OCI-LY3 (cell line): ENCODE data around the gene VEZT.

Experiments
- H2AFZ ChIP-seq: fragments of 200-600, 300-600 bp; shearing (Covaris generic); 2 replicates; pipeline ENCODE4 v1.6.0; 2014; ENCODE audit warnings: antibody characterized with exemption, low read depth, low read length
- H3K27ac ChIP-seq: fragments of 200-600, 300-600 bp; sonication (generic); 2 replicates; pipeline ENCODE4 v1.5.1; 2014; ENCODE audit warnings: mild to moderate bottlenecking, low read length, moderate library complexity, mixed read lengths
- H3K27me3 ChIP-seq: fragments of 200-600, 300-600 bp; sonication (generic); 2 replicates; pipeline ENCODE4 v1.6.1; 2014; ENCODE audit warnings: low read depth, low read length, mixed read lengths
- H3K36me3 ChIP-seq: fragments of 200-600, 300-600 bp; sonication (generic); replicated peaks from 2 replicates; pipeline ENCODE3; 2014; ENCODE audit warnings: low read depth, low read length, mixed read lengths
- H3K4me1 ChIP-seq: fragments of 300-600, 200-600 bp; sonication (generic); 2 replicates; pipeline ENCODE4 v1.6.1; 2014; ENCODE audit warnings: low read length, mixed read lengths
- H3K4me2 ChIP-seq: fragments of 200-600, 300-600 bp; sonication (generic); 2 replicates; pipeline ENCODE4 v1.6.1; 2014; ENCODE audit warnings: low read length, mixed read lengths
- H3K4me3 ChIP-seq: fragments of 300-600, 200-600 bp; sonication (generic); 2 replicates; pipeline ENCODE4 v1.5.1; 2014; ENCODE audit warnings: antibody characterized with exemption, mild to moderate bottlenecking, low read length, moderate library complexity
- H3K79me2 ChIP-seq: fragments of 300-600, 200-600 bp; shearing (Covaris generic); 2 replicates; pipeline ENCODE4 v1.6.1; 2014; ENCODE audit warnings: mild to moderate bottlenecking, low read length, mixed read lengths
- H3K9ac ChIP-seq: fragments of 300-600, 200-600 bp; shearing (Covaris generic); 2 replicates; pipeline ENCODE4 v1.6.0; 2014; ENCODE audit warnings: mild to moderate bottlenecking, low read length, moderate library complexity
- H3K9me3 ChIP-seq: fragments of 200-600, 300-600 bp; shearing (Covaris generic); 2 replicates; pipeline ENCODE4 v1.6.1; 2014; ENCODE audit warnings: low read length, mixed read lengths; ENCODE audit not compliant: insufficient read depth
- H4K20me1 ChIP-seq: fragments of 200-600, 300-600 bp; sonication (generic); 2 replicates; pipeline ENCODE4 v1.6.1; 2016; ENCODE audit warnings: low read length, mixed read lengths; ENCODE audit not compliant: insufficient read depth
- CTCF ChIP-seq: fragments of 200-600, 300-600 bp; sonication (generic); IDR thresholded peaks from 2 replicates; pipeline ENCODE4 v1.5.1; 2014; ENCODE audit warnings: antibody characterized with exemption, low read length, low read depth
- EZH2phosphoT487 ChIP-seq: fragments of 200-600 bp; shearing (Covaris generic); IDR thresholded peaks from 2 replicates; pipeline ENCODE4 v1.6.1; 2018; ENCODE audit warnings: antibody characterized with exemption, mixed run types, low read depth

VEZT gene

GRCh38 chr12:95265765-95266164 lies 48.2 kb downstream of the VEZT start:
- no peaks in the 10 kb centered on the region for H4K20me1 ChIP-seq
- H3K4me1 ChIP-seq: no peaks in the 10 kb centered on the region
- H3K79me2 ChIP-seq: no peaks in the 10 kb centered on the region
- TF ChIP-seq CTCF: no peak
- no peak for TF ChIP-seq EZH2phosphoT487
- peaks cover 3% of the 10 kb centered on the region for H3K36me3 ChIP-seq
- H3K4me3 ChIP-seq: no peak overlapping the region
- H2AFZ ChIP-seq: no peak overlapping the region
- no peak overlapping the region for H3K27ac ChIP-seq
- no peak overlapping the region for H3K9ac ChIP-seq
- no peak overlapping the region for H3K4me2 ChIP-seq
- no peaks in the 10 kb centered on the region for H3K27me3 ChIP-seq
- no peaks in the 10 kb centered on the region for H3K9me3 ChIP-seq

GRCh38 chr12:95266254-95266653 lies 48.6 kb downstream of the VEZT start:
- Histone ChIP-seq H3K27ac (no peak overlapping the region), H3K9me3 (no peaks in the 10 kb centered on the region), H4K20me1 (no peaks in the 10 kb centered on the region), H3K4me1 (no peaks in the 10 kb centered on the region), H3K9ac (no peak overlapping the region), H2AFZ (no peak overlapping the region), H3K27me3 (no peaks in the 10 kb centered on the region), H3K4me2 (no peak overlapping the region), H3K79me2 (no peaks in the 10 kb centered on the region), H3K36me3 (peaks cover 3% of the 10 kb centered on the region), H3K4me3 (no peak overlapping the region)
- no peak for TF ChIP-seq CTCF
- no peak for TF ChIP-seq EZH2phosphoT487

GRCh38 chr12:95269892-95270291 lies 52.3 kb downstream of the VEZT start:
- TF ChIP-seq EZH2phosphoT487: no peak
- no peak for TF ChIP-seq CTCF
- H3K4me1 ChIP-seq: no peaks in the 10 kb centered on the region
- no peaks in the 10 kb centered on the region for H4K20me1 ChIP-seq
- H3K9me3 ChIP-seq: no peaks in the 10 kb centered on the region
- H2AFZ ChIP-seq: no peak overlapping the region
- no peak overlapping the region for H3K4me3 ChIP-seq
- no peaks in the 10 kb centered on the region for H3K79me2 ChIP-seq
- H3K4me2 ChIP-seq: no peak overlapping the region
- no peak overlapping the region for H3K27ac ChIP-seq
- no peak overlapping the region for H3K9ac ChIP-seq
- H3K27me3 ChIP-seq: no peaks in the 10 kb centered on the region
- H3K36me3 ChIP-seq: peaks cover 6% of the 10 kb centered on the region

- no peaks in the 10 kb centered on the region for H3K4me1 ChIP-seq
- no peak overlapping the region for H3K4me2 ChIP-seq
- H3K4me3 ChIP-seq: no peak overlapping the region
- H3K9ac ChIP-seq: no peak overlapping the region
- peaks cover 6% of the 10 kb centered on the region for H3K36me3 ChIP-seq
- no peaks in the 10 kb centered on the region for H3K9me3 ChIP-seq
- TF ChIP-seq EZH2phosphoT487 (no peak), CTCF (no peak)
- no peak overlapping the region for H3K27ac ChIP-seq
- no peak overlapping the region for H2AFZ ChIP-seq
- no peaks in the 10 kb centered on the region for H4K20me1 ChIP-seq
- H3K79me2 ChIP-seq: no peaks in the 10 kb centered on the region
- H3K27me3 ChIP-seq: no peaks in the 10 kb centered on the region
Measured at GRCh38 chr12:95271465-95271864, 53.9 kb downstream of the VEZT start.
